Suprapubic skin (tissue), 4 donors: ENCODE results near the gene TMEM145.

Source experiments
- EP300 ChIP-seq: sonication (generic); formaldehyde crosslinking; IDR thresholded peaks from one replicate; pipeline ENCODE4 v1.6.1; 2017; ENCODE audit warnings: antibody characterized with exemption
- POLR2AphosphoS5 ChIP-seq, 3 donors: sonication (generic); formaldehyde crosslinking; IDR thresholded peaks; one replicate each; pipeline ENCODE4 v1.6.1; 2017; ENCODE audit warnings: antibody characterized with exemption in 3 of 3

DNA sequence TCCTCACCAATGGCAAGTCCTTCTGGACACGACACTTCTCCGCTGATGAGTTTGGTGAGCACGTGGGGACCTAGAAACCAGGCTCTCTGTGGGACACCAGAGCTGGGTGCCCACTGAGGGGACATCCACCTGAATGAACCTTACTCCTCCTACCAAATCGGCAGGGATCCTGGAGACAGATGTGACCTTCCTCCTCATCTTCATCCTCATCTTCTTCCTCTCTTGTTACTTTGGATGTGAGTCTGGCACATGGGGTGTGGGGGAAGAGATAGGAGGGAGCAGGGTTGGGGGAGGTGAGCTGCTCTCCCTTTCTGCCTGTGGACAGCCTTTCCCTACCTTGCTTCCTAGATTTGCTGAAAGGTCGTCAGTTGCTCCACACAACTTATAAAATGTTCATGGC lies 1.9 kb downstream of the TMEM145 start:
- TF ChIP-seq EP300: no peak
- TF ChIP-seq POLR2AphosphoS5 (IDR thresholded peaks at IDR 0.05): no peak
